Measurements from ENCODE around the gene PTPRT. TPM values are rescaled to one million over a fixed set of nuclear protein-coding genes. Genes with fewer than 3 reads are reported as not detected.

PTPRT gene
- polyA plus RNA-seq, 2 of the 4 experiments (the other 2 are of a cell fraction), result not detected

DNA sequence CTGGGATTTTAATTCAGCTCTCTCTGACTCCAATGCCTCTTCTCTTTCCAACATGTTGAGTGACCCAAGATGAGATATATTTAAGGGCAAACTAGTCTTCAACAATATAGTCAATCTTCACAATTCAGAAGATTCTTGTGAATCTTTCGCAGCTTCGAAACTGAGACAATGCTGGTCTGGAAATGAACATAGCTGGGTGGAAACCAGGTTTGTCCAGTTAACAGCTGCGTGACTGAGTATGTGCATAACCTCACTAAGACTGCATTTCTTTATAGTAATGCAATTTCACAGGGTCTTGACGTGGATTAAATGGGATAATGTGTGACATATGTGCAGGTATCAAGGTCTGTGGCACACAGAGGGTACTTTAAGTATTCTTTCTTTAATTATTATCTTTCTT lies 18.9 kb downstream of the PTPRT start:
- no peak for DNase-seq (ENCODE audit: low read depth in 1 of 2, low spot score in 1 of 2)
- WGBS (ENCODE audit: missing lambda C conversion rate), result 22% methylated on average over 4 of the region's 4 CpGs
- FAIRE-seq, result no peak
- no peak overlapping the region for H3K4me3 ChIP-seq
- ATAC-seq, result no peak
- H3K4me2 ChIP-seq, result no peak overlapping the region
- H3K27ac ChIP-seq, result no peak overlapping the region
- CTCF ChIA-PET, result interaction anchor here (0.9 kb wide), 1 partner anchor 22 kb away, joined by 3 read pairs; no protein-coding TSS in a partner anchor
- no peaks in the 10 kb centered on the region for H3K4me1 ChIP-seq
- H3K9me3 ChIP-seq, result no peaks in the 10 kb centered on the region
- TF ChIP-seq, protein P1, sequence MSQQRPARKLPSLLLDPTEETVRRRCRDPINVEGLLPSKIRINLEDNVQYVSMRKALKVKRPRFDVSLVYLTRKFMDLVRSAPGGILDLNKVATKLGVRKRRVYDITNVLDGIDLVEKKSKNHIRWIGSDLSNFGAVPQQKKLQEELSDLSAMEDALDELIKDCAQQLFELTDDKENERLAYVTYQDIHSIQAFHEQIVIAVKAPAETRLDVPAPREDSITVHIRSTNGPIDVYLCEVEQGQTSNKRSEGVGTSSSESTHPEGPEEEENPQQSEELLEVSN (IDR thresholded peaks at IDR 0.05; ENCODE audit: borderline replicate concordance, low read depth), result no peak
- TF ChIP-seq GATA3 (IDR thresholded peaks at IDR 0.05; ENCODE audit: borderline replicate concordance) (no peak), ZFP36 (IDR thresholded peaks at IDR 0.05; ENCODE audit: borderline replicate concordance, partially characterized antibody) (no peak)
- POLR2A ChIA-PET, result no interaction called here

DNA sequence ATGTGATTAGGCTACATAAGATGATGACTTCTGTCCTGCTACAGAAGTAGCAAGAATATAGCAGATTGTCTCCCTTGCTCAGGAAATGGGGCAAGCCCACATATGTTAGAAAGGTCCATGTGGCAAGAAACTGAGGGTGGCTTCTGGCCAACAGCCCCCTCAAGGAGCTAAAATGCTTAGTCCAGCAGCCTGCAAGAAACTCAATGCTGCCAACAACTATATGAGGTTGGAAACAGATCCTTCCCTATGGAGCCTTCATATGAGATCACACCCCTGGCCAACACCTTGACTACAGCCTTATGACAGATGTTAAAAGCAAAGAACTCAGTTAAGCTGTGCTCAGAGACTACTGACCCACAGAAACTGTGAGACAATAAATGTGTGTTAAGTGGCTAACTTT lies 22.1 kb downstream of the PTPRT start:
- Histone ChIP-seq H3K9me3 (no peaks in the 10 kb centered on the region), H3K4me1 (no peaks in the 10 kb centered on the region), H3K27ac (no peak overlapping the region), H3K4me2 (no peak overlapping the region), H3K4me3 (no peak overlapping the region)
- TF ChIP-seq RFX5 (IDR thresholded peaks at IDR 0.05), result no peak
- TF ChIP-seq POLR2A (IDR thresholded peaks at IDR 0.05; ENCODE audit: low read length), result no peak
- no peak for TF ChIP-seq BHLHE40 (IDR thresholded peaks at IDR 0.05; ENCODE audit: low read depth, low read length)
- TF ChIP-seq TFCP2L1 (CRISPR knock-in tag; IDR thresholded peaks at IDR 0.05), result no peak
- TF ChIP-seq, protein P2, sequence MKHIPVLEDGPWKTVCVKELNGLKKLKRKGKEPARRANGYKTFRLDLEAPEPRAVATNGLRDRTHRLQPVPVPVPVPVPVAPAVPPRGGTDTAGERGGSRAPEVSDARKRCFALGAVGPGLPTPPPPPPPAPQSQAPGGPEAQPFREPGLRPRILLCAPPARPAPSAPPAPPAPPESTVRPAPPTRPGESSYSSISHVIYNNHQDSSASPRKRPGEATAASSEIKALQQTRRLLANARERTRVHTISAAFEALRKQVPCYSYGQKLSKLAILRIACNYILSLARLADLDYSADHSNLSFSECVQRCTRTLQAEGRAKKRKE (CRISPR knock-in tag; IDR thresholded peaks at IDR 0.05; ENCODE audit: low read depth), result no peak
- TF ChIP-seq ZC3H11A (IDR thresholded peaks at IDR 0.05), result no peak
- TF ChIP-seq, protein P3, sequence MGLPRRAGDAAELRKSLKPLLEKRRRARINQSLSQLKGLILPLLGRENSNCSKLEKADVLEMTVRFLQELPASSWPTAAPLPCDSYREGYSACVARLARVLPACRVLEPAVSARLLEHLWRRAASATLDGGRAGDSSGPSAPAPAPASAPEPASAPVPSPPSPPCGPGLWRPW (IDR thresholded peaks at IDR 0.05), result no peak
- TF ChIP-seq KDM1A (IDR thresholded peaks at IDR 0.05; ENCODE audit: low read depth), result no peak
- TF ChIP-seq, protein P4, sequence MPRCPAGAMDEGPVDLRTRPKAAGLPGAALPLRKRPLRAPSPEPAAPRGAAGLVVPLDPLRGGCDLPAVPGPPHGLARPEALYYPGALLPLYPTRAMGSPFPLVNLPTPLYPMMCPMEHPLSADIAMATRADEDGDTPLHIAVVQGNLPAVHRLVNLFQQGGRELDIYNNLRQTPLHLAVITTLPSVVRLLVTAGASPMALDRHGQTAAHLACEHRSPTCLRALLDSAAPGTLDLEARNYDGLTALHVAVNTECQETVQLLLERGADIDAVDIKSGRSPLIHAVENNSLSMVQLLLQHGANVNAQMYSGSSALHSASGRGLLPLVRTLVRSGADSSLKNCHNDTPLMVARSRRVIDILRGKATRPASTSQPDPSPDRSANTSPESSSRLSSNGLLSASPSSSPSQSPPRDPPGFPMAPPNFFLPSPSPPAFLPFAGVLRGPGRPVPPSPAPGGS (IDR thresholded peaks at IDR 0.05), result no peak
- no peak for TF ChIP-seq ZSCAN20 (CRISPR knock-in tag; IDR thresholded peaks at IDR 0.05)
- no peak for TF ChIP-seq JUNB (IDR thresholded peaks at IDR 0.05)
- no peak for TF ChIP-seq CEBPB (IDR thresholded peaks at IDR 0.05)
- no peak for TF ChIP-seq MAZ (IDR thresholded peaks at IDR 0.05; ENCODE audit: borderline replicate concordance, low read depth, low read length)
- TF ChIP-seq FOSL2 (IDR thresholded peaks at IDR 0.05), result no peak
- TF ChIP-seq FOSL2 (CRISPR knock-in tag; IDR thresholded peaks at IDR 0.05), result no peak
- no peak for TF ChIP-seq CBX2 (IDR thresholded peaks at IDR 0.05; ENCODE audit: borderline replicate concordance, low read depth)
- no peak for TF ChIP-seq ZNF302 (CRISPR knock-in tag; IDR thresholded peaks at IDR 0.05)
- no peak for TF ChIP-seq RAD21 (conservative IDR thresholded peaks at IDR 0.05 in 1 of 2, IDR thresholded peaks at IDR 0.05 in 1 of 2)
- no peak for TF ChIP-seq TP53 (CRISPR knock-in tag; IDR thresholded peaks at IDR 0.05)
- TF ChIP-seq CHD4 (IDR thresholded peaks at IDR 0.05; ENCODE audit: borderline replicate concordance), result no peak
- ATAC-seq (no peak), FAIRE-seq (no peak), DNase-seq (ENCODE audit: low read depth in 1 of 2, low spot score in 1 of 2) (no peak)
- CTCF ChIA-PET, result no interaction called here
- POLR2A ChIA-PET, result no interaction called here

DNA sequence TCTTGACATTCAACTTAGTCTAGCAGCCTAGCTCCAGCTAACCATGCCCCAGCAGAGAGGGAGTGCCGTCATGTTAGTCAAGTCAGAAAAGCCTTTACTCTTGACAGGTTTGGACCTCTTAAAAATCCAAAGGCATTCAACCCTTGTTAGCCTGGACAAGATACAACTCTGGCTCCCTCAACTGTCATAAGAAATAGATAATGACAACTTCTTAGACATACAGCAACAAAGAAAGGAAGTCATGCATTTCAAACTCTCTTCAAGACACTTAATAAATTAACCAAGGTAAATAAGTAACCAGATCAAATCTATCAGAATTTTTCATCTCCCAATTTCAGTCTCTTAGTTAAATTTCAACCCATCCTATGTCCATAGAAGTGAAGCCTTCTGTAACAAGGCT lies 22.7 kb downstream of the PTPRT start:
- 0% methylated on average over 1 of the region's 1 CpG for WGBS (ENCODE audit: missing lambda C conversion rate)
- no peaks in the 10 kb centered on the region for H3K9me3 ChIP-seq
- no peak overlapping the region for H3K4me3 ChIP-seq
- POLR2A ChIA-PET, result no interaction called here
- DNase-seq (ENCODE audit: low read depth in 1 of 2, low spot score in 1 of 2), result no peak
- no peak for FAIRE-seq
- H3K27ac ChIP-seq, result no peak overlapping the region
- no peak overlapping the region for H3K4me2 ChIP-seq
- no peak for TF ChIP-seq FOXS1 (CRISPR knock-in tag; IDR thresholded peaks at IDR 0.05)
- no peak for TF ChIP-seq KDM5A (IDR thresholded peaks at IDR 0.05)
- TF ChIP-seq RCOR1 (IDR thresholded peaks at IDR 0.05; ENCODE audit: low read depth, low read length), result no peak
- TF ChIP-seq, protein P3 (IDR thresholded peaks at IDR 0.05), result no peak
- no peak for TF ChIP-seq KDM1A (IDR thresholded peaks at IDR 0.05; ENCODE audit: low read depth)
- no peak for TF ChIP-seq NPAS2 (CRISPR knock-in tag; IDR thresholded peaks at IDR 0.05; ENCODE audit: borderline replicate concordance)
- no peak for TF ChIP-seq GATA3 (IDR thresholded peaks at IDR 0.05; ENCODE audit: borderline replicate concordance)
- no peaks in the 10 kb centered on the region for H3K4me1 ChIP-seq
- no peak for ATAC-seq
- CTCF ChIA-PET, result no interaction called here

Measured in A549 (cell line).